ENCODE measurements around the gene CCDC34.

CCDC34 gene

GRCh38 chr11:27362749-27363575, at the start of gene CCDC34:
TSS of gene CCDC34 (minus strand) at chr11:27363215. CDS start at chr11:27363194, 21 bp downstream.
- peak; percentile 88 for DNase-seq (ENCODE audit: low spot score)

GRCh38 chr11:27412192-27412691, 49.2 kb upstream of the CCDC34 start:
- DNase-seq (ENCODE audit: low spot score): no peak

GRCh38 chr11:27411328-27411727, 48.3 kb upstream of the CCDC34 start:
- no peak for DNase-seq (ENCODE audit: low spot score)

- DNase-seq (ENCODE audit: low spot score): no peak
Measured at GRCh38 chr11:27410272-27410671, 47.3 kb upstream of the CCDC34 start.

GRCh38 chr11:27409742-27410141, 46.7 kb upstream of the CCDC34 start:
- no peak for DNase-seq (ENCODE audit: low spot score)

GRCh38 chr11:27409049-27409448, 46.0 kb upstream of the CCDC34 start:
- no peak for DNase-seq (ENCODE audit: low spot score)

GRCh38 chr11:27408246-27408800, 45.3 kb upstream of the CCDC34 start:
- DNase-seq (ENCODE audit: low spot score): no peak

GRCh38 chr11:27406498-27407354, 43.7 kb upstream of the CCDC34 start:
- DNase-seq (ENCODE audit: low spot score): no peak

- no peak for DNase-seq (ENCODE audit: low spot score)
Measured at GRCh38 chr11:27405134-27405533, 42.1 kb upstream of the CCDC34 start.

GRCh38 chr11:27404427-27404826, 41.4 kb upstream of the CCDC34 start:
- no peak for DNase-seq (ENCODE audit: low spot score)

- no peak for DNase-seq (ENCODE audit: low spot score)
Measured at GRCh38 chr11:27403195-27403594, 40.2 kb upstream of the CCDC34 start.

GRCh38 chr11:27402450-27402849, 39.4 kb upstream of the CCDC34 start:
- no peak for DNase-seq (ENCODE audit: low spot score)

GRCh38 chr11:27401833-27402316, 38.9 kb upstream of the CCDC34 start:
- no peak for DNase-seq (ENCODE audit: low spot score)

- no peak for DNase-seq (ENCODE audit: low spot score)
Measured at GRCh38 chr11:27401280-27401832, 38.3 kb upstream of the CCDC34 start.

- DNase-seq (ENCODE audit: low spot score): no peak
Measured at GRCh38 chr11:27398400-27398770, 35.4 kb upstream of the CCDC34 start.

- no peak for DNase-seq (ENCODE audit: low spot score)
Measured at GRCh38 chr11:27397624-27398399, 34.8 kb upstream of the CCDC34 start.

- DNase-seq (ENCODE audit: low spot score): no peak
Measured at GRCh38 chr11:27396259-27396839, 33.3 kb upstream of the CCDC34 start.

GRCh38 chr11:27395556-27396258, 32.7 kb upstream of the CCDC34 start:
- no peak for DNase-seq (ENCODE audit: low spot score)

GRCh38 chr11:27394781-27395228, 31.8 kb upstream of the CCDC34 start:
- DNase-seq (ENCODE audit: low spot score): no peak

All from kidney capillary endothelial cell (primary cell).